IgD-negative memory B cell (primary cell): Measurements from ENCODE around the gene DCTN3. TPM values are rescaled to one million over a fixed set of nuclear protein-coding genes. Genes with fewer than 3 reads are reported as not detected.

Experiments used
- H3K27ac Mint-ChIP-seq, 3 donors: one replicate each; pipeline ENCODE4 v1.8.0; 2020 to 2022; ENCODE audit warnings: mild to moderate bottlenecking in 3 of 3, mixed read lengths in 3 of 3, moderate library complexity in 1 of 3
- H3K27me3 Mint-ChIP-seq: one replicate; pipeline ENCODE4 v1.8.0; 2021; ENCODE audit warnings: mixed read lengths
- H3K36me3 Mint-ChIP-seq: one replicate; pipeline ENCODE4 v1.8.0; 2020; ENCODE audit warnings: mild to moderate bottlenecking, mixed read lengths
- H3K4me1 Mint-ChIP-seq, 3 donors: one replicate each; pipeline ENCODE4 v1.8.0; 2020 to 2022; ENCODE audit warnings: mixed read lengths in 3 of 3, mild to moderate bottlenecking in 1 of 3
- H3K4me3 Mint-ChIP-seq, 4 donors: one replicate each; pipeline ENCODE4 v1.8.0; 2020 to 2022; ENCODE audit warnings: mild to moderate bottlenecking in 4 of 4, mixed read lengths in 4 of 4, moderate library complexity in 3 of 4
- H3K9me3 Mint-ChIP-seq, 3 donors: one replicate each; pipeline ENCODE4 v1.8.0; 2020 to 2021; ENCODE audit warnings: mixed read lengths in 3 of 3, mild to moderate bottlenecking in 1 of 3
- polyA plus RNA-seq: library from polyadenylated mRNA; unstranded; fragments of 300-500 nt; fragmentation: Illumina TruSeq; gene quantifications from one replicate; pipeline ENCODE4 v1.2.3, GENCODE V29; 2021

Gene DCTN3
- polyA plus RNA-seq, 1 donor from 2014 or later = 113 TPM

DNA sequence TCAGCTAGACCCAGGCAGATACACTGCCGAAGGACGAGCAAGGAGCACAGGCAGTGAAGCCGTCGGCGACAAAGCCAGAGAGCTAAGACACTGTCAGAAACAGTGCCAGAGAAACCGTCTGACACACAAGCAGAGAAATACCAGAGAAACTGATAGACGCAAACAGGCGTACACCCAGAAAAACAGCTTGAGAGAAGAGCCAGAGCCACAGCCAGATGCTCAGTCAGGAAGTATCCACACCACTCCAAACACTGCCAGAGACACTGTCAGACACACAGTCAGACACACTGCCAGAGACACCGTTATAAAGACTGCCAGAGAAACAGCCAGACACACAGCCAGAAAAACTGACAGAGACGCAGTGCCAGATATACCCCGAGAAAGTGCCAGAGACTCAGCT, 49.9 kb downstream of the DCTN3 start:
- H3K9me3 Mint-ChIP-seq = no peaks in the 10 kb centered on the region
- peaks cover 20% of the 10 kb centered on the region for H3K27me3 Mint-ChIP-seq
- peaks cover 0 to 1% (median 0%) of the 10 kb centered on the region in 3 donors for H3K4me1 Mint-ChIP-seq
- H3K36me3 Mint-ChIP-seq = no peaks in the 10 kb centered on the region
- no peak overlapping the region for H3K27ac Mint-ChIP-seq
- H3K4me3 Mint-ChIP-seq = no peak overlapping the region

DNA sequence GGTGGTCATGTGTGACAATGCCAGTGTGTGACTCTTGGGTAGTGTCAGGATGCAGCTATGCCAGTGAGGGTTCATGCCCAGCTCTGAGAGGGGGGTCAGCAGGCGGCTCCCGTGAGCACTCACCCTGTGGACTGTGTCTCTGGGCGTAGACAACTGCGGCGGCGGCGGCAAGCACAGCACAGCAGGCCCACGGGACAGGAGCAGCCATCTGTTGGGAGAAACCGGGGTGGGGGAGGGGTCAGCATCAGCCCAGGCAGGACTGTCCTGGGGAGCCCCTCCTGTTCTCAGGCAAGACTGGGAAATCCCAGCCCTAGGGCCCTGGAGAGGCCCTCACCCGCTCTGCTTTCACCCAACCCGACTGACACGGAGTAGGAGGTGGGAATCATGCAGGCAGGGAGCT, 51.5 kb downstream of the DCTN3 start:
- H3K27me3 Mint-ChIP-seq = peaks cover 21% of the 10 kb centered on the region
- no peaks in the 10 kb centered on the region for H3K9me3 Mint-ChIP-seq
- H3K4me3 Mint-ChIP-seq = no peak overlapping the region
- peaks cover 0 to 1% (median 0%) of the 10 kb centered on the region in 3 donors for H3K4me1 Mint-ChIP-seq
- H3K36me3 Mint-ChIP-seq = no peaks in the 10 kb centered on the region
- no peak overlapping the region for H3K27ac Mint-ChIP-seq

DNA sequence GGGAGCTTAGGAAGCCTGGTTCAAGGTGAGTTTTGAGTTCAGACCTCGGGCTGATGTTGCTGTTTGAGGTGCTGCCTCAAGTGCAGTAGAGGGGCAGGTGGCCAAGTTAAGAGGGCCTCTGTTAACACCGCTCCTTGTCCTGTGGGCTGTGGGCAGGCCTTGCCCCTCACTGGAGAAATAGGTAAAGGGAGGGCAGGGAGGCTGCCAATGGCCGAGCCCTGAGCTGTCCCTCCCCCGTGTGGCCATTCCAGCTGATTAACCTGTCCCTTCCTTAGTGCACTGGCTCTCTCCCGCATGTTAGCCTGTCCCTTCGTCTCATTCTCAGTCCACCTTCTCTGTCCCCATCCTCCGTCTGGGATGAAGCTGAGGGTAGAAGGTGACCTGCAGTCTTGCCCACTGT, 52.2 kb downstream of the DCTN3 start:
- Mint-ChIP-seq H3K4me3 (no peak overlapping the region), H3K4me1 (peaks cover 0 to 1% (median 0%) of the 10 kb centered on the region in 3 donors), H3K9me3 (no peaks in the 10 kb centered on the region), H3K27ac (no peak overlapping the region), H3K27me3 (peaks cover 21% of the 10 kb centered on the region), H3K36me3 (no peaks in the 10 kb centered on the region)

DNA sequence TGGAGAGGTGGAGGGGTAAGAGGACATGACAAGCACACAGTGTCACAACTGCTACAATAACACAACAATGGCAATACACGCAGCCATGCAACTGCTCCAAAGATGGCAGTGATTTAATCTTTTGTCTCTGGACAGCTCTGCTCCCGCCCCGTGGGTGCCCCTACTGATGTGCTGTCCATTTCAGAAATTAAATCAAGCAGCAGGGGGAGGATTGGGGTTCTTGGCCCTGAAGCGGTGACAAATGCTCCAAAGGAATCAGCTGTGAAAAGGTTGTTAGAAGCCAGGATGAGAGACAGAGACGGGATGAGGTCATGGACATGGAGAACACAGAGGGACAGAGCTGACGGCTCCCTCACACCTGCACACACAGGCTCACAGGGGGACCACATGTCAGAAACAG, 53.3 kb downstream of the DCTN3 start:
- H3K36me3 Mint-ChIP-seq = no peaks in the 10 kb centered on the region
- no peak overlapping the region for H3K27ac Mint-ChIP-seq
- H3K27me3 Mint-ChIP-seq = peaks cover 21% of the 10 kb centered on the region
- H3K9me3 Mint-ChIP-seq = peaks cover 0 to 3% (median 2%) of the 10 kb centered on the region in 3 donors
- peaks cover 0 to 1% (median 0%) of the 10 kb centered on the region in 3 donors for H3K4me1 Mint-ChIP-seq
- H3K4me3 Mint-ChIP-seq = no peak overlapping the region

DNA sequence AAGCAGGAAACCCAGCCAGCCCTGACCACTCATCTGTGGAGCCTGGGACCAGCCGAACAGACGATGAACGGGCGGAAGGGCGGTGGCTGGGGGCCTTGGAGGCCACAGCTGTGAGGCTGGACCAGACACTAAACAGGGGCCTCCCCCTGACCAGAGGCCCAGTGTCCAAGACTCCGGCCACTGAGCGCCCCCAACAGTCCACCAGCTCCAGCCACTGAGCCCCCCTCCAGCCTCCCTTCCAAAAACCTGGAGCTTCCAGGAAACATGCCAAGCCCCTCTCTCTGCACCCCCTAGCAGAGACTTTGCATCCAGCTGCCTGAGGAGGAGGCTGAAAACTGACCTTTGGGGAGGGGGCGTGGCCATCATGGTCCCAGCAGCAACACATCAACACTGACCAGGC, 54.0 kb downstream of the DCTN3 start:
- Mint-ChIP-seq H3K27me3 (peaks cover 20% of the 10 kb centered on the region), H3K27ac (no peak overlapping the region), H3K4me1 (no peaks in the 10 kb centered on the region), H3K36me3 (no peaks in the 10 kb centered on the region), H3K4me3 (no peak overlapping the region), H3K9me3 (peaks cover 0 to 6% (median 2%) of the 10 kb centered on the region in 3 donors)

DNA sequence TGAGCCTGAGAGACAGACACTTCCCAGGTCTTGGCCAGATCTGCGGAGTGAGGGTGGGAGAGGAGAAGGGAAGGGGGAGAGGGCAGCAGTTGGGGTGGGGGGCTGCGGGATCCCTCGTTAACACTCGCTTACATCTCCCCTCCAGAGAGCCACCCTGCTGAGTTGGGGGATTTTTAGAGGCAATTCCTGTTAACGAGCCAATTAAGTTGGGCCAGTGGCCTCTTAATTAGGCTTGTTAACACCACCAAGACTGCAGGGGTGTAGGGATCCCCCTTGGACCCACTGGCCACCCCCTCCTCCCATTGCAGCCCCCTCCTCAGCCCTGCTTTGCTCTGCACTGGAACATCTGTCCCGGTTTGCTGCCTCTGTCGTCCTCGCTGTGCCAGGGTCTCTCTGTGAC, 54.4 kb downstream of the DCTN3 start:
- Mint-ChIP-seq H3K4me1 (no peaks in the 10 kb centered on the region), H3K27me3 (peaks cover 23% of the 10 kb centered on the region), H3K4me3 (no peak overlapping the region), H3K9me3 (peaks cover 0 to 6% (median 2%) of the 10 kb centered on the region in 3 donors), H3K36me3 (no peaks in the 10 kb centered on the region), H3K27ac (no peak overlapping the region)

DNA sequence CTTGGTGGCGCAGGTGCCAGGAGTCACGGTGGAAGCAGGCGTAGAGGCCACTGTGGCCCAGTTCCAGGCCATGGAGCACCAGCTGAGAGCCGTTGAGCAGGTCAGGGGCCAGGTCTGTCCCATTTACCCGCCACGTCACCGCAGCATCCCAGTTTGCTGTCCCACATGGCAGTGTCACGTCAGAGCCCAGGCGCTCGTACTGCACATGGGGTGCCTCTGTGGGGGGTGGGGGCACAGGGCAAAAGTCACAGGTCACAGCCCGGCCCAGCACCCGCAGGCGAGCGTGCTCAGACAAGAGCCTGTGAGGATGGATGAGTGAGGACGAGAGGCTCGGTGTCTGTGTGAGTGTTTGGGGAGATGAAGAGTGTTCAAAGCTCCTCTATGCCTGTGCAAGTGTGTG, 55.7 kb downstream of the DCTN3 start:
- no peak overlapping the region for H3K4me3 Mint-ChIP-seq
- peaks cover 26% of the 10 kb centered on the region for H3K27me3 Mint-ChIP-seq
- H3K9me3 Mint-ChIP-seq = peaks cover 0 to 6% (median 2%) of the 10 kb centered on the region in 3 donors
- H3K4me1 Mint-ChIP-seq = peaks cover 0 to 4% (median 2%) of the 10 kb centered on the region in 3 donors
- no peaks in the 10 kb centered on the region for H3K36me3 Mint-ChIP-seq
- H3K27ac Mint-ChIP-seq = peak overlapping the region in 1 of 3 donors; percentile 72

Other genes starting within 250 kb of the DCTN3 start
- 0.19 TPM for gene MYORG, start 243.6 kb downstream of the DCTN3 start, polyA plus RNA-seq
- 1.1 TPM for gene FAM219A, start 161.9 kb downstream of the DCTN3 start, polyA plus RNA-seq
- not detected for gene DNAI1, start 161.7 kb downstream of the DCTN3 start, polyA plus RNA-seq
- gene ENHO, start 97.5 kb downstream of the DCTN3 start, polyA plus RNA-seq = not detected
- gene CNTFR, start 30.8 kb downstream of the DCTN3 start, polyA plus RNA-seq = not detected
- 48.4 TPM for gene RPP25L, start 8.4 kb downstream of the DCTN3 start, polyA plus RNA-seq
- not detected for gene ARID3C, start 8.6 kb upstream of the DCTN3 start, polyA plus RNA-seq
- 63.1 TPM for gene SIGMAR1, start 17.3 kb upstream of the DCTN3 start, polyA plus RNA-seq
- gene GALT, start 26.2 kb upstream of the DCTN3 start, polyA plus RNA-seq = 37.2 TPM
- gene IL11RA, start 31.7 kb upstream of the DCTN3 start, polyA plus RNA-seq = 4.7 TPM
- not detected for gene CCL27, start 42.2 kb upstream of the DCTN3 start, polyA plus RNA-seq
- not detected for gene CCL19, start 70.8 kb upstream of the DCTN3 start, polyA plus RNA-seq
- gene CCL21, start 89.6 kb upstream of the DCTN3 start, polyA plus RNA-seq = not detected